ENCODE measurements around the gene RUNDC1.

- TF ChIP-seq CTCF (IDR thresholded peaks at IDR 0.05; ENCODE audit: poor library complexity, severe bottlenecking) (no peak), TAF1 (IDR thresholded peaks at IDR 0.05; ENCODE audit: low read depth) (no peak), MXI1 (conservative IDR thresholded peaks at IDR 0.05; ENCODE audit: poor library complexity, severe bottlenecking) (no peak)
Measured at GRCh38 chr17:43031666-43032065, 51.3 kb downstream of the RUNDC1 start.

Data from neural cell (in vitro differentiated cells).